Suprapubic skin (tissue), 4 donors: ENCODE measurements around the gene EEF2K.
A peak's percentile ranks its signal among the peaks of the same experiment; 100 is the strongest.

ENCODE experiments used
- POLR2A ChIP-seq, 2 donors: fragments of 450-650 bp; IDR thresholded peaks; one replicate each; pipeline ENCODE4 v1.6.1; 2017; ENCODE audit warnings: antibody characterized with exemption in 2 of 2, mild to moderate bottlenecking in 2 of 2, moderate library complexity in 2 of 2
- POLR2AphosphoS5 ChIP-seq, 3 donors: sonication (generic); formaldehyde crosslinking; IDR thresholded peaks; one replicate each; pipeline ENCODE4 v1.6.1; 2017; ENCODE audit warnings: antibody characterized with exemption in 3 of 3
- TF ChIP-seq, protein P1 (sequence below), 2 donors: fragments of 200-600 bp in 1 of 2; fragments of 450-650 bp in 1 of 2; sonication (generic) in 1 of 2; IDR thresholded peaks; one replicate each; pipeline ENCODE4 v1.5.1; 2016 to 2019; ENCODE audit warnings: antibody characterized with exemption in 2 of 2, mild to moderate bottlenecking in 1 of 2, moderate library complexity in 1 of 2

DNA sequence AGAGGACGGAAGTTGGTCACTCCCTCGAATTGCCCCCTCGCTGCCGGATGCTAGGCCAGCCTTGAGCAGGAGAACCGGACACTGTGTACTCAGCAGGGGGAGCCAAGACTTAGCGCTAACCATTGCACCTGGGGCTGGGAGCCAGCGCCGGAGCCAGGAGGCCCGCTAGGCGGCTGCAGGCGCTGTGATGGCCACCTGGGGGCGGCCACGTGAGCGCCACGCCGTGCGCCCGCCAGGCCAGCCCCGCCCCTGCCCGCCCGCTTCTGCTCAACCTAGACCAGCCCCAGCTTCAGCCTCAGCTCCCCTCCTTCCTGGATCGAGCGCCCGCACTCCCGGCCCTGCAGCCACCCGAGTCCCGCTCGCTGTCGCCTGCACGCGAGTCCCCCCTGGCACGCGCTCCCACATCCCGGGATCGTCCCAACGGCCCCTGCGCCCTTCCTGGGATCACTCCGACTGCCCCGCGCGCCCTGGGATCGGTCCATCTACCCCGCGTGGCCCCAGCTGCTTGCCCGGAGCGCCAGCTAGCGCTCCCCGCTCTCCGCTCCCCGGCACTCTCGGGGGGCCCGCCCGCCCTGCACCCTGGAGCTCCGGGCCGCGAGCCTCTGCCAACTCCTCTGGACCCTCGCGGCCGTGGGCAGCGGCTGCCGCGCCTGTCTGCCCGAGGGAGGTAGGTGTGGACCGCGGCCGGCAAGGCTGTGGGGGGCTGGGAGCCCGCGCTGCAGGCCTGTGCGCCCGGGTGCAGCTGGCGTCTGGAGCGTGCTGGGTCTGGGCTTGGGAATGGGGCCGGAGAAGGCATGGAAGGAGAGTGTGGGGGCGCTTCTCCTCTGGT lies at the start of gene EEF2K:
- TF ChIP-seq, protein P1, sequence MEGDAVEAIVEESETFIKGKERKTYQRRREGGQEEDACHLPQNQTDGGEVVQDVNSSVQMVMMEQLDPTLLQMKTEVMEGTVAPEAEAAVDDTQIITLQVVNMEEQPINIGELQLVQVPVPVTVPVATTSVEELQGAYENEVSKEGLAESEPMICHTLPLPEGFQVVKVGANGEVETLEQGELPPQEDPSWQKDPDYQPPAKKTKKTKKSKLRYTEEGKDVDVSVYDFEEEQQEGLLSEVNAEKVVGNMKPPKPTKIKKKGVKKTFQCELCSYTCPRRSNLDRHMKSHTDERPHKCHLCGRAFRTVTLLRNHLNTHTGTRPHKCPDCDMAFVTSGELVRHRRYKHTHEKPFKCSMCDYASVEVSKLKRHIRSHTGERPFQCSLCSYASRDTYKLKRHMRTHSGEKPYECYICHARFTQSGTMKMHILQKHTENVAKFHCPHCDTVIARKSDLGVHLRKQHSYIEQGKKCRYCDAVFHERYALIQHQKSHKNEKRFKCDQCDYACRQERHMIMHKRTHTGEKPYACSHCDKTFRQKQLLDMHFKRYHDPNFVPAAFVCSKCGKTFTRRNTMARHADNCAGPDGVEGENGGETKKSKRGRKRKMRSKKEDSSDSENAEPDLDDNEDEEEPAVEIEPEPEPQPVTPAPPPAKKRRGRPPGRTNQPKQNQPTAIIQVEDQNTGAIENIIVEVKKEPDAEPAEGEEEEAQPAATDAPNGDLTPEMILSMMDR (IDR thresholded peaks at IDR 0.05), result peak; percentile 68 to 89
- TF ChIP-seq POLR2AphosphoS5 (IDR thresholded peaks at IDR 0.05) (peak in 2 of 3 donors; percentile 56 to 93), POLR2A (IDR thresholded peaks at IDR 0.05) (no peak)
